Frontal cortex (tissue), 4 donors: ENCODE measurements around the gene ABLIM2. TPM values are rescaled to one million over a fixed set of nuclear protein-coding genes. Genes with fewer than 3 reads are reported as not detected.
"Not testable (repeated sequence)": the region's sequence is repeated elsewhere in the genome, so short reads cannot be mapped to it uniquely, and the experiment has no call there.

Experiments
- DNase-seq, 2 donors: peaks; one replicate each; pipeline ENCODE4 v3.0.0; 2012; ENCODE audit warnings: low spot score in 2 of 2
- FAIRE-seq: peaks from 2 replicates; lab custom pipeline; 2012; peaks lifted over from hg19 to GRCh38; lab: Jason Lieb, UNC
- total RNA-seq: library from RNA; depleted of rRNA; stranded (reverse); fragments of >200 nt; gene quantifications from one replicate; pipeline ENCODE4 v1.2.3, GENCODE V29; 2014
- donor health status: control.
- donor health status: control.
- donor health status: control.

The ABLIM2 gene
- total RNA-seq, 1 donor from 2014 or later: 9.4 TPM

GRCh38 chr4:8144359-8144758 lies 14.3 kb downstream of the ABLIM2 start:
- DNase-seq (peak in 1 of 2 donors; percentile 68), FAIRE-seq (no peak)

DNA sequence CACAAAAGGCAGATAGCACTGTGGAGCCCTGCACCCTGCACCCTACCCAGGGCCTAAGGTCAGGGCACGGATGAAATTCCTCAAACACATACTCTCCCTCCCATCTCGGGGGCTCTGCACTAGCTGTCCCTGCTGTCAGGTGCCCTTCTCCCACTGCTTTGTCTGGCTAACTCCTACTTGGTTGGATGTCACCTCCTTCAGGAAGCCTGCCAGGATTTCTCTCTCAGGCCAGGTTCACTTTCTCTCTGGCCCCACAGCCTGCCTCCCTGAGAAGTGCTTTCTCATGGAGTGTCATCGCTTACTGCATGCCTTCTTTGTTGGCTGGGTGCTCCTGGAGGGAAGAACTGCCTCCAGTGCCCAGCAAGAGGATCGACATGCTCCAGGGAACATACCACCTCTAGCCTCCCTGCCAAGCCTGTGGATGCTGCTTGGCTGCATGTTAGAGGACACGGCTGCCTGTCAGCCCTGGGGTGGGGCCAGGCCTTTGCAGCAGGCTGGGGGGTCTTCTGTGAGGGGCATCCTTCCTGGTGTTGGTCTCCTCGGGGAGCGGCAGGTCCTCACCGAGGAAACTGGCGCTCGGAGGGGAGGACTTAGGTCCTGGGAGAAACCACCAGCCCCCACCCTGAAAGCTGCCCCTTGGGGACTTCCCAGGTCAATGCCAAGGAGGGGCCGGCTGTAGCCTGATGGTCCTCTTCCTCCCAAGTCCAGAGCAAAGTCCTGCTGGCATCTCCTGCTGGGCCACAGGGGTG lies 15.0 kb downstream of the ABLIM2 start:
- FAIRE-seq: no peak
- DNase-seq: no peak

DNA sequence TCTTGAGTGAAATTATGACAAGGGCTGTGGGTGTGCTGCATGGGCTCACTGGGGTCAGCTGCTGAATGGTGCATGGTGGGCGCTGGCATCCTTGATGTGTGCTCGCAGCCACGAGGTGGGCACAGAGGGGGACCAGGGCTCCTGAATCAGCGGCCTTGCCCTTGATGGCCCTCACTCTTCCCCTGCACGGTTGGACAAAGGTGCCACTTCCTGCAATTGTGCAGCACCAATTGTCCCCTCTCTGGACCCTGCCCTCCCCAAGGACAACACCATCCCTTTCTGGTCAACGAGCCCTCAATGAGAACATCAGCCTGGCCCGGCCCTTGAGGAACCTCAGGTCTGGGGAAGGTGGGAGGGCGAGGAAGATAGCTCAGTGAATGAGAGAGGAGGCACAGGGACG lies 16.1 kb downstream of the ABLIM2 start:
- no peak for FAIRE-seq

DNA sequence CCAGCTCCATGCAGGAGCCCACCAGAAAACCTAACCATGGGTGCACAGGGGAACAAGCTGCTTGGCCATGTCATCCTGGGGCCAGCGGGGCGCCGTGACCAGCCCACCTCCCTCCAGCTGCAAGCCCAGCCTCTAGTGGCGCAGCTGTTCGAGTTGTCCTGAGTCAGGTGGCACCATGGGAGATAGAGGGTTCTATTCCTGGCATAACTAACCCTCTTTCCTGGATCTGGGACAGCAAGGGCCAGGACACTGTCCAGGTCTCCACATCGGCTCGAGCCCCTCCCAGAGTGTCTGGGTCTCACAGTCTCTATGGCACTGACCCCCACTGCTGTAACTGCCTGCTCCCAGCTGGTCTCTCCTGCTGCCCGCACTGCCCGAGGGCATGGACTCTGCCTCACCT lies 16.7 kb downstream of the ABLIM2 start:
- no peak for FAIRE-seq
- no peak for DNase-seq

More for the DNA sequence above, 16.1 kb downstream of the ABLIM2 start:
- DNase-seq: no peak

DNA sequence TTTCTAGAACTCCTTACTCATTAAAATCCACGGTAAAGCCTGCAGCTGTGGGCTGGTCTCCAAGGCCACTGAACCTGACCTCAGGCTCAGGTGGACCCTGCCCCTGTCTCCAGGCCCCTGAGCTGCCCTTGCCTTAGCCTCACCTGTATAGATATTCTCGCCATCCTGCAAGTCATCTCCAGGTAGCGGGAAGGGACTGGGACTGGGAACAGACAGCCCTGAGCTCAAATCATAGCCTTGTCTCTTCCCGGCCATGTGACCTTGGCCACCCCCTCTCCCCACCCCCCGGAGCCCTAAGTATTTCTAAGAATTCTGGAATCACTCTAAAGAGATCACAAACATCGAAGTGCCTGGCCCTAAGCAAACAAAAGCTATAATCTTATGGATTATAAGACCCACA lies 17.7 kb downstream of the ABLIM2 start:
- DNase-seq (no peak), FAIRE-seq (no peak)

DNA sequence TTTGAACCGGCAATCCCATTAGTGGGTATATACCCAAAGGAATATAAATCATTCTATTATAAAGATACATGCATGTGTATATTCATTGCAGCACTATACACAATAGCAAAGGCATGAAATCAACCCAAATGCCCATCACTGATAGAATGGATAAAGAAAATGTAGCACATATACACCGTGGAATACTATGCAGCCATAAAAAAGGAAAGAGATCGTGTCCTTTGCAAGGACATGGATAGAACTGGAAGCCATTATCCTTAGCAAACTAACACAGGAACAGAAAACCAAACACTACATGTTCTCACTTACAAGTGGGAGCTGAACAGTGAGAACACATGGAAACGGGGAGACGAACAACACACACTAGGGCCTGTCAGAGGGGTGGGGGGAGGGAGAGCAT lies 18.9 kb downstream of the ABLIM2 start:
- DNase-seq, FAIRE-seq: not testable (repeated sequence)

DNA sequence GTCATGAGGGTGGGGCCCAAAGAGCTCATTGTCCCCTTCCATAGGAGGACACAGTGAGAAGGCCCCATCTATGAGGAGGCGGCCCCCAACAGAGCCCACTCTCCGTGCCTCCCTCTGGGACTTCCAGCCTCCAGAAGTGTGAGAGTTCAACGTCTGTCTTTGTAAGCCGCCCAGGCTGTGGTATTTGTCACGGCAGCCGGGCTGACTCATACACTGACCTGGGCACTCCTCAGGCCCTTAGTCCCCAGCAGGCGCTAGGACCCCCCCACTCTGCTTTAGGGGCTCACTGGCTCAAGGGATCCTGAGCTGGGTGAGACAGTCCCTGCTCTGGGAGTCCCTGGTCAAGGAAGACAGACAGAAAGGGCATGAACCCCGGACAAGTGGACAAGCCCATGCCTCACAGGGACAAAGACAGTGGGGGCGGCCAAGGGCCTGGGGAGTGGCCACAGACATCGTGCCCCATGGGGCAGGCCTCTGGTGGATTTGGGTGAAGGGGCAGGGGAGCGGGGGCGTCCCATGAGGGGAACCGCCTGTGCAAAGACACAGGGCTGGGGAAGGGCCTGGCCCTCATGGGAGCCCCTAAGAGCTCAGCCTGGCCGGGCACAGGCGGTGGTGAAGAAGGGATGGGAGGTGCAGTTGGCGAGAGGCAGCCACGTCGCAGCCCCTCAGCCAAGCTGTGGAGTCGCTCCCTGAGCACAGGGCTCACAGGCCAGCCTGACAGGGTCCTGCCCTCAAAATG lies 21.5 kb downstream of the ABLIM2 start:
- no peak for DNase-seq
- no peak for FAIRE-seq

DNA sequence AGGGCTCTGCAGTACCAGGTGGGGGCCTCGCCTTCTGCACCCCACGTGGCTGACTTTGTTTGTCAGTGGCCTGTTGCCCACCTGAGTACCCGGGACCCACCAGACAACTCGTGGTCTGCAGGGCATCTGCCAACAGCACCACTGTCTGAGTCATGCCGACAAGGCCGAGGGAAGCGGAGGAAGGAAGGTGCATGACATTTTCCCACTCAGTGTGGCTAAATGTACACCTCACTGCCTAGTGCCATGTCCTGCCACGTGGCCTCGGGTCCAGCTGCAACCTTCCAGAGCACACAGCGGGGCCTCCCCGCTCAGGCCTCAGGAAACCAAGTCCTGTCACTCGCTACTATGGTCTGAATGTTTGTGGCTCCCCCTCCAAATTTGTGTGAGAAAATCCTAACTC lies 22.1 kb downstream of the ABLIM2 start:
- DNase-seq (no peak), FAIRE-seq (no peak)

- DNase-seq (no peak), FAIRE-seq (no peak)
Measured at GRCh38 chr4:8135666-8136065, 22.9 kb downstream of the ABLIM2 start.

- FAIRE-seq: no peak
- no peak for DNase-seq
Measured at GRCh38 chr4:8133897-8134563, 24.6 kb downstream of the ABLIM2 start.

- no peak for DNase-seq
- no peak for FAIRE-seq
Measured at GRCh38 chr4:8132947-8133705, 25.5 kb downstream of the ABLIM2 start.

- no peak for FAIRE-seq
Measured at GRCh38 chr4:8132400-8132799, 26.2 kb downstream of the ABLIM2 start.

DNA sequence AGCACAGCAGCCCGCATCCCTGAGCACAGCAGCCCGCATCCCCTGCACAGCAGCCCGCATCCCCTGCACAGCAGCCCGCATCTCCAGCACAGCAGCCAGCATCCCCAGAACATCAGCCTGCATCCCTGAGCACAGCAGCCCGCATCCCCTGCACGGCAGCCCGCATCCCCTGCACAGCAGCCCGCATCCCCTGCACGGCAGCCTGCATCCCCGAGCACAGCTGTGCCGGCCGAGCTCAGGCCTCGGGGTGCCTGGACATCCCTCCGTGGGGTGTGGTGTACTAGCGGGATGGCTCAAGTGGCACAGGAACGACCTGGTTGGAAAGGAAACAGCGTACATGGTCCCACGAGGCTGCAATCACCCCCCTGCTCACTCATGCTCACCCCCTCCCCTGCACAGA lies 26.8 kb downstream of the ABLIM2 start:
- DNase-seq (no peak), FAIRE-seq (no peak)

More at GRCh38 chr4:8132400-8132799, 26.2 kb downstream of the ABLIM2 start:
- DNase-seq: no peak

DNA sequence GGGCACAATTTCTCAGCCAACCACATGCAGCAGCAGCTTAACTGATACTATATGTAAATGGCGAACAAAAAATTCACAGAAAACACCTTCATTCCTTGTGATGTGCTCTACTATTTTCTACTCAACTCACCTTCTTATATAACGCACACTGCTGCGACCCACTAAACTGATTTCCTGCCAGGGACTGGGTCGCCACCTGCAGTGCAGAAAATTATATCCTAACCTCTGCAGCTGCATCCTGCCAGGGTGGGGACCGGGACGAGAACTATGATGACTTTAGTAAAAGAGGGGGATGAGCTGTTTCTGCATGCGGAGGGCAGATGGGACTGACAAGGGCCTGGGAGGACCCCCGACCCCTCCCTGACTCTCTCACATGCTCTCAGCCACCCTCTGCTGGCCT lies 27.4 kb downstream of the ABLIM2 start:
- DNase-seq (no peak), FAIRE-seq (no peak)

DNA sequence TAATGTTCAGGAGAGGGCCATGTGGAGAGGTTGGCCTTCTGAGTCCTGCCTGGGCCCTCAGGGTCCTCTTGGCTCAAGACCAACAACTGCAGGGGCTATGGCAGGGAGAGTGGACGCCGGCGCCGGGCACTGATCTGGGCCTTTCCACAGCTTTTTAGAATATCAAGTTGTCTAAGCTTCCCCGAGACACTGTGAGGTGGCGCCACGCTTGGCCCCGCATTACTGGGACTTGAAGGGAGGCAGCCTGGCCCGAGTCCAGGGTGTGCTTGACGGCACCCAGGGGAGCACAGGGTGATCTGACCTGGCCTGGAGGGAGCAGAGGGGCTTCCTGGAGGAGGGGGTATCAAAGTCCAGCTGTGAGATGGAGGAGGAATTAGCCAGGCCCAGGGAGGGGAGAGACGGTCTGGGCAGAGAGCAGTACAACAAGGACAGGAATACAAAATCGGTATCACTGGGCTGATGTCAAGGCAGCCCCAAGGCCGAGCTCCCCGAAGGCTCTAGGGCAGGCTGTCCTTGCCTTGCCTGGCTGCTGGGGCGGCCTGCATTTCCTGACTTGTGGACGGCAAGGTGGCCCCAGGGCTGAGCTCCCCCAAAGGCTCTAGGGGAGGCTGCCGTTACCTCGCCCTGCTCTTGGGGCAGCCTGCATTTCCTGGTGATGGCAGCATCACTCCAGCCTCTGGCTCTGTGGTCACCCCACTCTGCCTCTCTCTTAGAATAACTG lies 28.1 kb downstream of the ABLIM2 start:
- DNase-seq (no peak), FAIRE-seq (no peak)

GRCh38 chr4:8129785-8130184 lies 28.8 kb downstream of the ABLIM2 start:
- DNase-seq (no peak), FAIRE-seq (no peak)

GRCh38 chr4:8129136-8129535 lies 29.5 kb downstream of the ABLIM2 start:
- FAIRE-seq (no peak), DNase-seq (no peak)

- FAIRE-seq: no peak
- no peak for DNase-seq
Measured at GRCh38 chr4:8128100-8128856, 30.3 kb downstream of the ABLIM2 start.
